ENCODE data around the gene P4HTM. TPM values are rescaled to one million over a fixed set of nuclear protein-coding genes. Genes with fewer than 3 reads are reported as not detected.

Gene P4HTM, protein sequence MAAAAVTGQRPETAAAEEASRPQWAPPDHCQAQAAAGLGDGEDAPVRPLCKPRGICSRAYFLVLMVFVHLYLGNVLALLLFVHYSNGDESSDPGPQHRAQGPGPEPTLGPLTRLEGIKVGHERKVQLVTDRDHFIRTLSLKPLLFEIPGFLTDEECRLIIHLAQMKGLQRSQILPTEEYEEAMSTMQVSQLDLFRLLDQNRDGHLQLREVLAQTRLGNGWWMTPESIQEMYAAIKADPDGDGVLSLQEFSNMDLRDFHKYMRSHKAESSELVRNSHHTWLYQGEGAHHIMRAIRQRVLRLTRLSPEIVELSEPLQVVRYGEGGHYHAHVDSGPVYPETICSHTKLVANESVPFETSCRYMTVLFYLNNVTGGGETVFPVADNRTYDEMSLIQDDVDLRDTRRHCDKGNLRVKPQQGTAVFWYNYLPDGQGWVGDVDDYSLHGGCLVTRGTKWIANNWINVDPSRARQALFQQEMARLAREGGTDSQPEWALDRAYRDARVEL
- 14.2 and 18.0 TPM in 2 replicates for total RNA-seq

DNA sequence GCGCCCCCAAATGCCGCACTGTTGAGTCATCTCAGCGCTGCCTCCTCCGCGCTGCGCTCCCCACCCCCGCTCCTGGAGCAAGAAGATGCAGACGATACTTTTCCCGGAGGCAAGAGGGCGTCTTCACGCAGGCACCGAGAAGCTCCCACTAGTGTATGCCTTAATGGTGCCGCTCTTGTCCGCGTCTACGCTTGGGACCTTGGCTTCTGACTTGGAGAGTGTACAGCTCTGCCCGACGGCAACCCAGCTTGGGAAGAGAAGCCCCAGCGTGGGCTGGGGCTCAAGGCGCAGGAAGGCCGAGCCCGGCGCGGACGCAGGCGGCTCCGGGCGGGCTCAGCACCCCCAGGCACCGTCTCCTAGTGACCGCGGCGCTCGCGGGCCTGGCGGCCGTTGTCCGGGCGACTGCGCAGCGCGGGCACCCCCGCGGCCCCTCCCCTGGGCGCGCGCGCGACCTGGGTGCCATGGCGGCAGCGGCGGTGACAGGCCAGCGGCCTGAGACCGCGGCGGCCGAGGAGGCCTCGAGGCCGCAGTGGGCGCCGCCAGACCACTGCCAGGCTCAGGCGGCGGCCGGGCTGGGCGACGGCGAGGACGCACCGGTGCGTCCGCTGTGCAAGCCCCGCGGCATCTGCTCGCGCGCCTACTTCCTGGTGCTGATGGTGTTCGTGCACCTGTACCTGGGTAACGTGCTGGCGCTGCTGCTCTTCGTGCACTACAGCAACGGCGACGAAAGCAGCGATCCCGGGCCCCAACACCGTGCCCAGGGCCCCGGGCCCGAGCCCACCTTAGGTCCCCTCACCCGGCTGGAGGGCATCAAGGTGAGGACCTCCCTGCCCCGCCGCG, at the start of gene P4HTM:
TSS of gene P4HTM (plus strand) at position 446 of the 840 bp plus-strand sequence. CDS start at position 462, 16 bp downstream.

DNA sequence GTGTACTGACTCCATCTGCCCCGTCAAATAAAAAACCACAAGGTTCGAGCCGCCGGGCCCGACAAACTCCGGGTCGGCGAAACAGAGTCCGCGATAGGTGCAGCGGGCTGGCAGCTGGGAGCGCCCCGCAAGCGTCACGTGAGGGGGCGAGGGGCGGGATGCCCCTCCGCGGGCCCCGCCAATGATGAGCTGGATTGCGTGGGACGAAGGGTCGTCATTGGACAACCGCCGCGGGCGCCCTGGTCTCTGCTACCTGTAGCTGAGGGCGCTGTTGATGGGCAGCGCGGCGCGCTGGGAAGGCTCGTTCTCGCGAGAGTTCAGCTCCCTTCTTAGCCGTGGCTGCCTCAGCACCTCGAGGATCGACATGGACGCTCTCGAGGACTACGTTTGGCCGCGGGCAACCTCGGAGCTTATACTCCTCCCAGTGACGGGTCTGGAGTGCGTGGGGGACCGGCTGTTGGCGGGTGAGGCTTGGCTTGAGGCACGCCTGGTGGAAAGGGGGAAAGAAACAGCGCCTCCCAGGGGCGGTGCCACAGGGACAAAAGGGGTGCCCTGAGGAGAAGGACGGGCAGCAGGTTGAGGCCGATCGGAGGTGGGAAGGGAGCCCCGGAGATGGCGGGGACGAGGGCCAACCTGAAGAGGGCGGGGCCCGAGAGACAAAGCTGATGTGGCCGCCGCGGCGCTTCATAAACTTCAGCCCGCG, 17.2 kb downstream of the P4HTM start, which contains the start of gene WDR6:
TSS of gene WDR6 (plus strand) at position 324 of the 703 bp plus-strand sequence. CDS start at position 365, 41 bp downstream.

DNA sequence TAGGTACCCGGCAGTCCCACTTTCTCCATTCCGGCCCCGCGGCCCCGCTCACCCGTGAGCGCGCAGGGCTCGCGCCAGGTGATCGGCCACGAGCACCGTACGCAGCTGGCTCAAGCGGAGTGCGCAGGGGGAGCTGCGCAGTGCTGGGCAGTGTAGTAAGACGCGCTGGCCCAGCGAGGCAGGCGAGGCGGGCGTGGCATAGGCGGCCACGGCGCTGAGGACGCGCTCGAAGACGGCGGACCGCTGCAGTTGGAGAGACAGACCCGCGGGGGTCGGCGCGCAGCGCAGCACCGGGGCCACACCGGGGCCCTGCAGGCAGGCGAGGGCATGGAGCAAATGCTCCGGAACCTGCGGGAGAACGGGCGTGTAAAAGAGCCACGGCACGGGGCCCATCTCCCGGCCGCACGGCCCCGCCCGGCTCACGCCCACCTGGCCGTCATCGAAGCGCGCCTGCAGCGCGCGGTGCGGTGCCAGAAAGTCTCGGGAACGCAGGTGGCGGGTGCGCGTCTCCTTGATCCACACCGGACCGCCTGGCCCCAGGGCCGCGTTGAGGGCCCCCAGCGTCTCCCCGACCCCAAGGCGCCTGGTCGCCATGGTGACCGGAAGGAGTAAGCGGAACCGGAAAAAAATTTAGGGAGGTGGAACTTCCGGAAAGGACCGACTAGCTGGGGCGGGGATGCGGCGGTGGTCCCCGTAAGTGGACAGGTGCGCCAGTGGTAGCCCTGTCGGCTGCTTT, 28.1 kb downstream of the P4HTM start, which contains the start of gene DALRD3:
TSS of gene DALRD3 (minus strand) at position 610 of the 736 bp plus-strand sequence. CDS start at position 594, 16 bp downstream.

DNA sequence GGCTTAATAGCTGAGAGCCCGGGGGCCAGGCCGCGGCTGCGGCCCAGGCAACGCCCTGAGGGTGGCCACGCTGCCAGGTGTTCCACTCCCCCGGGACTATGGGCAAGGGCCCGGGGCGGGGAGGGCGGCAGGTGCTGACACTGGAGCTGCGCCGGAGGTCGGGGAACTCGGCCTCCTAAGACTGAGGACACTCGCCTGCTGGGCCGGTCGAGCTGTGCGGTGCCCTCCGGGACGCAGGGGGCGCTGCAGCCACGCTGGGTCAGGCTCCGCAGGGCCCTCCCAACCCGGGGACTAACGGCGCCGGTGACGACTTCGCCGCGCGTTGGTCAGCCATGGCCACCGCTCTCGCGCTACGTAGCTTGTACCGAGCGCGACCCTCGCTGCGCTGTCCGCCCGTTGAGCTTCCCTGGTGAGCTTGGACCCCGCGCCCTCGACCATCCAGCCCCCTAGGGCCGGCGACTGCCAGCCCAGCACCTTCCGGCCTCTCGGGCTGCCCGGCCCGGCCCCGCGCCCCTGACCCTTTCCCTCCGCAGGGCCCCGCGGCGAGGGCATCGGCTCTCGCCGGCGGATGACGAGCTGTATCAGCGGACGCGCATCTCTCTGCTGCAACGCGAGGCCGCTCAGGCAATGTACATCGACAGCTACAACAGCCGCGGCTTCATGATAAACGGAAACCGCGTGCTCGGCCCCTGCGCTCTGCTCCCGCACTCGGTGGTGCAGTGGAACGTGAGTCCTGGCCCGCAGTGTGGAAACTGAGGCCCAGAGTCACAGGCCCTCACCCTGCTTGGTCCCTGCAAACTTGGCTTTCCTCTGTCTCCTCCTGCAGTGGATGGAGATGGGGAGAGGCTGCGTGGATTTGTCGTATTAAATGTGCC, 32.0 kb downstream of the P4HTM start, which contains the start of gene NDUFAF3:
TSS of gene NDUFAF3 (plus strand) at position 309 of the 875 bp plus-strand sequence. CDS start at position 333, 24 bp downstream.

DNA sequence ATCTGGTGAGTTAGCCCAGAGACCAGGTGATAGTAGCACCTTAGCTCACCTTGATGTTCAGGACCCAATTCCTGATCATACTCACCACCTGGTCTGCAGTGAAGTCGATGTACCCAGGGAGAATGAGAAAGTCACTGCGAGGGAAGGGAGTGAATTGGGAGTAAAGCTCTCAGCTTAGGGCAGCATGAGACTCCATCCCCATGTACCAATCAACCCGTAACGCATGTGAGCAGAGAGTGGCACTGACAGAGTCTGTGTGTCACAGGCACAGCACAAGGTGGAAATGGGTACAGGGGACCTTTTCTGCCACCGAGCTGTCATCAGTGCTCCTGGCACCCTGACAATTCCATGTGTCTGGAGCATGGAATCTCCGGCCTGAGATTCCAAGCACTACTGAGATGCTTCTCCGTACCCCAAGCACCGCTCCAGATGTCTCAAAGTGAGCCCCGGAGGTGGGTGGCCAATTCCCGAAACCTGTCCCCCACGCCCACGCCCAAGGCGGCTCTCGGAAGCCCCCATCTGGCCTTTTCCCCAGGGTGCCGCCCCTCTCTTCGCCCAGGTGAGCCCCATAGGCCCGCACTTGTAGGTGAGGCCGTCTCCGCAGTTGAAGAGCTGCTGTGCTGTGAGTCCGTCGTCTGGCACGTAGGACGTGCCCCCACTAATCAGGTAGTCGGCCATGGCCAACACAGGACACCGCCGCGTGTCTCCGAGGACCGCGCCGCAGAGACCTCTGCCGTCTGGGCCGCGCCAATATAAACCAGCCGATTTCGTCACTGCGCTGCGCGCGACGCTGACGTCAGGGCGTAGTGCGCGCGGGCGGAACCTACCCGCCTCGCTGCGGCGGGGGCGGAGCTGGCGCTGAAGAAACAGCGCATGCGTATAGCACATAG, 38.9 kb downstream of the P4HTM start, which contains the start of gene IMPDH2:
TSS of gene IMPDH2 (minus strand) at position 726 of the 890 bp plus-strand sequence. CDS start at position 678, 48 bp downstream.

Other genes with a start within 250 kb of the P4HTM start
- 22.0 and 35.4 TPM in 2 replicates for gene PRKAR2A, start 142.4 kb upstream of the P4HTM start, total RNA-seq
- gene SLC25A20, start 91.4 kb upstream of the P4HTM start, total RNA-seq: 19.3 and 31.0 TPM in 2 replicates
- gene ARIH2, start 71.4 kb upstream of the P4HTM start, total RNA-seq: 36.6 and 102 TPM in 2 replicates
- gene WDR6, start 17.1 kb downstream of the P4HTM start, total RNA-seq: 55.0 and 141 TPM in 2 replicates
- 31.6 and 34.1 TPM in 2 replicates for gene DALRD3, start 28.3 kb downstream of the P4HTM start, total RNA-seq
- 45.0 and 63.7 TPM in 2 replicates for gene NDUFAF3, start 31.9 kb downstream of the P4HTM start, total RNA-seq
- 210 and 242 TPM in 2 replicates for gene IMPDH2, start 39.2 kb downstream of the P4HTM start, total RNA-seq
- 65.7 and 68.7 TPM in 2 replicates for gene QRICH1, start 103.8 kb downstream of the P4HTM start, total RNA-seq
- 272 and 301 TPM in 2 replicates for gene QARS1, start 114.5 kb downstream of the P4HTM start, total RNA-seq
- gene USP19, start 130.6 kb downstream of the P4HTM start, total RNA-seq: 29.8 and 54.9 TPM in 2 replicates
- gene LAMB2, start 142.8 kb downstream of the P4HTM start, total RNA-seq: 745 and 1,550 TPM in 2 replicates
- 13.4 and 17.4 TPM in 2 replicates for gene CCDC71, start 176.1 kb downstream of the P4HTM start, total RNA-seq
- gene KLHDC8B, start 181.4 kb downstream of the P4HTM start, total RNA-seq: 43.3 and 55.2 TPM in 2 replicates